Vagina (tissue), 2 donors: ENCODE measurements around the gene MXRA5.

Experiments used
- CTCF ChIP-seq, 3 experiments: fragments of 450-650 bp in 2 of 3; fragments of 200-600 bp in 1 of 3; sonication (generic) in 1 of 3; IDR thresholded peaks; one replicate each; pipeline ENCODE4 v1.5.1; 2017 to 2019; ENCODE audit warnings: antibody characterized with exemption in 3 of 3, mild to moderate bottlenecking in 2 of 3, moderate library complexity in 2 of 3
- POLR2A ChIP-seq, 2 donors: fragments of 450-650 bp; IDR thresholded peaks; one replicate each; pipeline ENCODE4 v1.6.1; 2017; ENCODE audit warnings: antibody characterized with exemption in 2 of 2, mild to moderate bottlenecking in 2 of 2, moderate library complexity in 2 of 2

DNA sequence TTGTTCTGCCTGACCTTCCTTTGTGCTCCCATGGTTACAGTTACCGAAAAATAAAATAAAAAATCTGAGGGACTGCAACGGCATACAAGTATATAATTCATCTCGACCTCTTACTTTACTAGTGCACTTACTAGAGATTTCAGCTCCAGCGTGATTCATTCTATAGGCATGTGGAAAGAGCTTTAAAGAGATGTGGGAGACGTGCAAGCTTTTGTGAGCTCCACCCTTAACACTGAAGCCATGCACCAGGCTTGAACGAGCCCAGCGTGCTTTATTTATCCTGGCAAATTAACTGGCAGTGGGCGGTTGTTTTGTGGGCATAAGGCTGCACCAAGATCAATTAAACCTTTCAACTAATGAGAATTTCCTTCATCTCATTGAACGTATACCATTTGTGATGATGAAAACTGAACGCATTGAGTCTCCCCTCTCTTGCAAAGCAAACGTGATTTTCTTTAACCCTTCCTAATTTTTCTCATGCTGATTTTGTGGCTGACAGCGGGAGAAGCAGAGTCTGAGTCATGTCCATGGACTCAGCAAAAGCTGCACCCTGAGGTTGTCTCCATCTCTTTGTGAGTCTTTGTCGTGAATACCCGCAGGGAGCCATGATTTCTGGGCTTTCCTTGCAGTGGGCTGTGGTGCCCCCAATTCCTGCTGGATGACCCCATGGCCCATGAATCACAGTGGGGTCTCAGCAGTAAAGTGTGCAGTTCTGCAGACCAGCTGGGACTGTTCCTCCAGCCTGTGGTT, 60.1 kb downstream of the MXRA5 start:
- TF ChIP-seq CTCF (IDR thresholded peaks at IDR 0.05) (no peak), POLR2A (IDR thresholded peaks at IDR 0.05) (no peak)
